NOMO-1 treated with DMSO at 0.1 percent for 48 hours (cell line): ENCODE data around the gene DYSF.

Source experiments
- DNase-seq: peaks from one replicate; lab custom pipeline; 2025; ENCODE audit not compliant: unreplicated experiment; lab: John Stamatoyannopoulos, UW

Gene DYSF

GRCh38 chr2:71668326-71669057 is 215.1 kb downstream of the DYSF start:
- DNase-seq, result no peak

- no peak for DNase-seq
These were observed 215.7 kb downstream of the DYSF start for GRCh38 chr2:71669058-71669456.

DNA sequence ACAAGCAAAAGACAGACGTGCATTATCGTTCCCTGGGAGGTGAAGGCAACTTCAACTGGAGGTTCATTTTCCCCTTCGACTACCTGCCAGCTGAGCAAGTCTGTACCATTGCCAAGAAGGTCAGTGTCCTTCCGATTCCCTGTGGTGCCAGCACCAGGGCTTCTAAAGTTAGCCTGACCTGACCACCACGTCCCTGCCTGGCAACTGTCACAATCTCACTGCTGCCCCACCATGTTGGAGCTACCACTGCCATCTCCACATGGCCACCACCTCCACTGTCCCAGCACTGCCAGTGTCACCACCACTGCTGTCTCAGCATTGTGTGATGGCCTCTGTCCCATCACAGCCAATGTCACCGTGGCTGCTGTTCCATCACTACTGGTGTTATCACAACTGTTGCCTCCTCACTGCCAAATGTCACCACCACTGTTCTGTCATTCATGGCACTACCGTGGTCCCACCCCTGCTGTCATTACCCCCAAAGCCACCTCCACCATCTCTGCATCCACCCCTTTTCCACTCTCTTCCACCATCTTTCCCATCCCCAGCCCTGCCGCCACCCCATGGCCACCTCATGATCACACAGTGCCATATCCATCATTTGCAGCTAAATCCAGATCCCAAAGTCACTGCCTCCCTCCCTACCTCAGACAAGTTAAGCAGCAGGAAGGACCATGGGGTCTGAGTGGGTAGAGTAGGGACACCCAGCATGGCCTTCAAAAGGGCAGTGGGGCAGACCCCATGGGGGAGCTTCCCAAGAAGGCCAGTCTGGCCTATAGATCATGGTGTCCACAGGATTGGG is 216.5 kb downstream of the DYSF start:
- DNase-seq, result no peak

DNA sequence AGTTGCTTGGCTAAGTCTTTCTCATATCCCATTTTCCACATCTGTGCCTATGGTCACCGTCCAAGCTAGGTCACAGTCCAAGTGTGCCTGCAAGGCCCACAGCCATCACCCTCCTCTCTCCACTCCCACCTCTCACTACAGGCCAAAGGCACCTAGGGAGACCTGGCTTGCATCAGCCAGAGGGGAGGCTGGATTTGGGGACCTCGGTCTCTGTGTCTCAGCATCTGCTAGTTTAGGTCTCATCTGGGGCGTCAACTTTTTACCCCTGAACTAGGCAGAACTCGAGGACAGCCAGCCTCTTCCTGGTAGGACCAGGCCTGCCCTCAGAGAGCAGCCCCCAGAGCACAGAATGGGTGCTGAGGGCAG is 217.1 kb downstream of the DYSF start:
- DNase-seq, result no peak

DNA sequence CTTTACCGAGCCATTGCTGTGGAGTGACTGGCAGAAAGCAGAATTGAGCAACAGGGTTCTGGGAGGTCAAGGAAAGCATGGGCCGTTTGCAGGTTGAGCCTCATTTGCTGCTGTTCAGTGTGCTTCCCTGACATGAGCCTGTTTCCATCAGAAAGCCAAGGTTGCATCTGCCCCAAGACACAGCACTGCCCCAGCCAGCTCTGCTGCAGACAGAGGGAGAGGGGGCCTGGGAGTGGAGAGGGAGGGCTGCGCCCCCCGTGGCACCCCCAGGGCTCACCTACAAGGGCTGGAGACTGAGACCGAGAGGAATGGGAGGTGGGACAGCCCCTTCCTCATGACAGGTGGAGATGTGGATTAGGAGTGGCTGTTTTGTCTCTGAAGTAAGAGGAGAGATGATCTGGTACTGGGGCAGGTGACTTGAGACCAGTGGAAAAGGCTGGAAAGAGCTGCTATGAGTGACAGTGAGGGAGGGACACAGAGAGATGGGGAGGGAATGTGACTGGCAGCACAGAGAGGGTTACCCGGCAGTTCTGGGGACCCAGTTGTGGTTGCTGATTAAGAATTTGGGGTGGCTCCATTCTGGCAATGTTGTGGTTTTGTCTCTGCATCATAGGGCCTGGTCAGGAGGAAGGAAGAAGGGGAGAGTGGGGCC is 218.0 kb downstream of the DYSF start:
- no peak for DNase-seq

- no peak for DNase-seq
These were observed 218.8 kb downstream of the DYSF start for GRCh38 chr2:71671895-71672825.

DNA sequence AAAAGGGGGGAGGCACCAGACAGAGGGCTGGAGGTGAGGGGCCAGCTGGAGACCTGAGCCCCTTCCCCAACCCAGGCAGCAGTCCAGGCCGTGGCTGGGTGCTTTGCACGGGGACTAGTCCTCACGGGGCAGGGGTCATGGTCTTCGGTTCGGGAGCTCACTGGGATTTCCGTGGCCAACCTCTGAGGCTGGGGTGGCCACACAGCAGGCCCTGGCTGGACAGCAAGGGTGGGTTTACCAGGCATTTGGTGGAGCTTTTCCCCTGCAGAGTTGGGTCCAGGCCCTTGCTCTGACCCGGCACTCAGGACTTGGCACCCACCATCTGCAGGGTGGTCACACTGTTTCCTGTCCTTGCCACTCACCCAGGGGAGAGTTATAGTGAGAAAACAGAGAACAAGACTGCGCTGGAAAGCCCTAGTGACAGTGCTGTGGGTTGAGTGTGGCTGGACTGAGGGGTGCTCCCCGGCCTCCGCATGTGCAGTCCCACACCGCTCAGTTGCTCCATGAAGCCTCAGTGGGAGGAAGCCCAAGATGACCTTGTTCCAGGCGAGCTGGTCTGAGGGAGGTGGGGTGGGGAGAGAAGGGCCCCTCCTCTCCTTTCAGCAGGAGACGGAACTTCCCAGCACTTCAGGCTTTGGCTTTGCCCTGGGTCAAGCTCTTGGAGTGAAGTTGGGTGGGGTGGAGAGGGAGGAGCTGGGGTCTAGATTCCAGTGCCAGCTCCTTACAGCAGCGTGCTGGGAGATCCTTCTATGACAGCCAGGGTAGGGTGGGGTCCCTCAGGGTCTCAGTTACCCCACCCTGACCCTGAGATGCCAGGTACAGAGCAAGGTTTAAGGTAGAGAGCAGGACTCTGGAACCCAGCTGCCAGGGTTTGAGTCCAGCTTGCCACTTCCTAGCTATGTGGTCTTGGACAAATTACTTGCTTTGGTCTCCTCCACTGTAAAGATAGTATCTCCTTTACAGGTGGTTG is 219.8 kb downstream of the DYSF start:
- DNase-seq, result no peak

- no peak for DNase-seq
These were observed 220.9 kb downstream of the DYSF start for GRCh38 chr2:71674158-71674851.

GRCh38 chr2:71675296-71675695 is 221.9 kb downstream of the DYSF start:
- DNase-seq, result no peak

DNA sequence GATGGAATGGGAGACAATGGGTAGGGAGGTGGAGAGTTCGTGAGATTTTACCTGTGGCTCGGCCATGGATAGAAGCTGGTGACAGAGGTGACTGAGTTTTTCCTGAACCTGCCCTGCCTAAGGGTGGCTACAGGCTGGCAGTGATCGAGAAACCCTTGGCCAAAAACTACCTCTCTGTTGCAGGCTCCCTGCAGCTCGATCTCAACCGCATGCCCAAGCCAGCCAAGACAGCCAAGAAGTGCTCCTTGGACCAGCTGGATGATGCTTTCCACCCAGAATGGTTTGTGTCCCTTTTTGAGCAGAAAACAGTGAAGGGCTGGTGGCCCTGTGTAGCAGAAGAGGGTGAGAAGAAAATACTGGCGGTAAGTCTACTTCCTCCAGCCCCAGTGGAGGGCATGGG is 225.5 kb downstream of the DYSF start:
- DNase-seq, result no peak

GRCh38 chr2:71679491-71679890 is 226.1 kb downstream of the DYSF start:
- DNase-seq, result no peak

DNA sequence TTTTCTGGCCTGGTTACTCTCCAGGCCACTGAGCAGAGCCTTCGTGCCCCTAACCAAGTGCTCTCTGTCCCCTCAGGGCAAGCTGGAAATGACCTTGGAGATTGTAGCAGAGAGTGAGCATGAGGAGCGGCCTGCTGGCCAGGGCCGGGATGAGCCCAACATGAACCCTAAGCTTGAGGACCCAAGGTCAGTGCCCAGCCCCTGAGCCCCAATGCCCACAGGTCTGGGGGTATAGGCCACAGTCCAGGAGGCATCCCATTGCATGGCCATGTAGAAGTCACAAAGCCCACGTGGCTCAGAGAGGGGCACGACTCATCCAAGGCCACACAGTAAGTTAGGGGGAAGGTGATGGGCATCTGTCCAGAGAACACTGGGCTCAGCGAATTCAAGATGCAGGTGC is 227.6 kb downstream of the DYSF start:
- DNase-seq, result no peak

DNA sequence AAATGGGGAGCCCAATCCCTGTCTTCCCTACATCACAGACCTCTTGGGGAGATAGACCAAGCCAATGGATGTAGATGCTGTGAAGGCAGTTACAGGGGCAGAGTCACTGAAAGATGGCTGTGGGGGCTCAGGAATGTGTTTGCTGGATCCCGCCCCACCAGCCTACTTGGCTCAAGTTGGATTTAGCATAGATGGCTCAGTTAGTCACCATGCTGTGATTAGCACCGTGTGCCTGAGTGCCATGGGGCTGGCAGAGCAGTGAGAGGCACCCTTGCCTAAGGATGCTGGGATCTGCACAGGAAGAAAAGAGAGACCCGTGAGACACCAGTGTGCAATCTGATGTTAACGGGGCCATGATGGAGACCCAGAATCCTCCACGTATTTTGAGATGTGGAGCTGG is 228.3 kb downstream of the DYSF start:
- no peak for DNase-seq

DNA sequence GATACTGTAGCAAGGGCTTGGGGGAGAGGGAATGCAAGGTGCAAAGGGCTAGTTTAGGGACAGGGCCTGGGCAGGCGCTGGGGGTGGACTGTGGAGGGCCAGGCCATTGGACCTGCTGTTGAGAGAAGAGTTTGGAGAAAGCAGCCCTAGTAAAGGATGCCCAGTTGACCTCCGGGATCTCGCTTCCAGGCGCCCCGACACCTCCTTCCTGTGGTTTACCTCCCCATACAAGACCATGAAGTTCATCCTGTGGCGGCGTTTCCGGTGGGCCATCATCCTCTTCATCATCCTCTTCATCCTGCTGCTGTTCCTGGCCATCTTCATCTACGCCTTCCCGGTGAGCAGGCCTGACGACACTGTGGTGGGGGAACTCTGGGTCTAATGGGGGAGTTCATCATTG is 229.0 kb downstream of the DYSF start:
- no peak for DNase-seq

DNA sequence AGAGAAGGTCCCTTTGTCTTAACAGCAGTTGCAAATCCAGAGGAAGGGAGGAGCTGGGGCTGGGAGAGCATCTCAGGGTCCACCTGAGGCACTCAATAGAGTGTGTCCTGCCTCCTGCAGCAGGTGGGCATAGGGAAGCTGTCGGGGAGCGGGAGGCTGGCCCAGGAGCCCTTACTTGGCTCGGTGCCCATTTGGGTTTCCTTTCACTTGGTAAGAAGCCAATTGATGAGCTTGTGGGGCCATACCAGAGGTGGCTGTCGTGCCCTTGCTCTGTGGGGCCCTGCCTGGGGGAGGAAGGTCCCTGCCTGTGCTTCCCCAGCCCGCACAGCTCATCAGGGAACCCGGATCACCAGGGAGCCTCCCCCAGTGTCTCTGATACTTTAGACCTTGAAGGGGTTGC is 229.7 kb downstream of the DYSF start:
- no peak for DNase-seq

DNA sequence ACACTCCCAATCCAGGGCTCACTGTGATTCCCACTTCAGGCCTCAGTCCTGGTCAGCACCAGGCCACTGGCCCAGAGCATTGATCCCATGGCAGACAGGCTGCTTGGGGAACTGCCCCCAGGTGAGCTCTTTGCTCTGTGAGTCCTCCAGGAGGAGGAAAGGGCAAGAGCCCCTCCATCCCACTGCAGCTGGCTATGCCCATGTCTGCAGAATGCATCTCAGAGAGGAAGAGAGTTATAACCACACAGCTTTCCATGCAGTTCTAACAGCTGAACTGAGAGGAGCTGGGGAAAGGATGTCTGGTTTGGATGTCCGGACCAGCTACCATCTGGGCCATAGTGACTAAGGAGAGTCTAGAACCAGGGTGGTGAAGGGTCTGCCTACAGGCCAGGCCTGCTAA is 230.3 kb downstream of the DYSF start:
- DNase-seq, result no peak

- DNase-seq, result no peak
These were observed 231.1 kb downstream of the DYSF start for GRCh38 chr2:71684226-71685072.

DNA sequence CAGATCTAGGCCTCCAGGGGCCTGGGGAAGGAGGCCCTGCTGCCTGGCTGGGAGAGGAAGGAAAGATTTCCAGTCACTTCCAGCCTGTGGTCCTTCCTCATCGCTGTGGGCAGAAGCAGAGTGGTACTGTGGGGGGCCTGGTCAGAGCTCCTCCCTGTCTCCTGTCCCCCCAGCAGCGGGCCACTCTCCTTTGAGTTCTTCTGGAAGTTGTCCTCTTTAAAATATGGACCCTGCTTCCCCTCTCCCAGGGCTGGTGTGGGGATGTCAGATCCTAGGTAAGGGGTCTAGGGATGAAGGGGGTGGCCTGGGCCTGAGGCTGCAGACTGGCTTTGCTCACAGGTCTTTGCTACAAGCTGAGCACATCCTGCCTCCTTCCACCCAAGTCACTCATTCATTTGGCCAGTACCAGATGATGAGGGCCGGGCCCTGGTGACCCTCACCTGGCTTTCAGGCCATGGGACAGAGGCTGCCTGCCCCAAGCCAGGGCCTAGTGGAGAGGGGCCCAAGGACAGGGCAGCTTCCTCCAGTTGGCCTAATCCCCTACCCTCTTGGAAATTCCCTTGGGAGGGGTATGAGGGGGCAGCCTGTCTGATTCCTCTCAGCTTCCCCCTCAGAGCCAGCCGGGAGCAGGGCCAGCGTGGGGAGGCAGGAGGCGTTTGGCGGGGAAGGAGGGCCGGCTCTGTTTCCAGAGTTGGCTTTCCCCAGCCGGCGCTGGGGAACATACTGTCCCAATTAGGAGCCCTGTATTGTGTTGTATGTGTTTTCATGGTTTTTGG is 231.9 kb downstream of the DYSF start:
- DNase-seq, result no peak
